Peyer's patch (tissue), 4 donors: ENCODE results near the gene SEMA5A. TPM values are rescaled to one million over a fixed set of nuclear protein-coding genes. Genes with fewer than 3 reads are reported as not detected.

Source experiments
- DNase-seq, 3 donors: peaks; one replicate each; pipeline ENCODE4 v3.0.0-alpha.2; 2017 to 2019
- H3K27ac ChIP-seq, 4 donors: fragments of 200-600 bp; sonication (generic); one replicate each; pipeline ENCODE4 v1.5.1; 2016 to 2019
- H3K27me3 ChIP-seq, 2 donors: fragments of 200-600 bp; sonication (generic); one replicate each; pipeline ENCODE4 v1.5.1; 2019
- H3K36me3 ChIP-seq, 3 donors: fragments of 200-600 bp; sonication (generic); one replicate each; pipeline ENCODE4 v1.5.1; 2016 to 2019
- H3K4me1 ChIP-seq, 4 donors: fragments of 200-600 bp; sonication (generic); one replicate each; pipeline ENCODE4 v1.5.1; 2016 to 2019
- H3K4me3 ChIP-seq, 4 donors: fragments of 200-600 bp; sonication (generic); 1 replicate in 3 of 4; 2 replicates in 1 of 4; pipeline ENCODE4 v1.5.1; 2016 to 2019; ENCODE audit warnings: mild to moderate bottlenecking in 1 of 4
- H3K9me3 ChIP-seq, 4 donors: fragments of 200-600 bp; sonication (generic); one replicate each; pipeline ENCODE4 v1.5.1; 2016 to 2019; ENCODE audit warnings: mild to moderate bottlenecking in 1 of 4
- POLR2A ChIP-seq, 2 donors: fragments of 450-650 bp; IDR thresholded peaks; one replicate each; pipeline ENCODE4 v1.5.1; 2017; ENCODE audit warnings: antibody characterized with exemption in 2 of 2, mild to moderate bottlenecking in 2 of 2, moderate library complexity in 2 of 2
- total RNA-seq, 4 donors: library from RNA; depleted of rRNA; stranded (reverse); fragments of >200 nt; gene quantifications; one replicate each; pipeline ENCODE4 v1.1.0, GENCODE V29; 2016
- TF ChIP-seq, protein P1 (sequence below), 6 experiments: fragments of 450-650 bp in 4 of 6; fragments of 200-600 bp in 2 of 6; sonication (generic) in 1 of 6; IDR thresholded peaks; one replicate each; pipeline ENCODE4 v1.5.1; 2017 to 2019; ENCODE audit warnings: antibody characterized with exemption in 6 of 6, mild to moderate bottlenecking in 3 of 6, moderate library complexity in 1 of 6

Gene SEMA5A
- total RNA-seq, 4 donors from 2014 or later = 11.6 to 22.5 (median 18.2) TPM

DNA sequence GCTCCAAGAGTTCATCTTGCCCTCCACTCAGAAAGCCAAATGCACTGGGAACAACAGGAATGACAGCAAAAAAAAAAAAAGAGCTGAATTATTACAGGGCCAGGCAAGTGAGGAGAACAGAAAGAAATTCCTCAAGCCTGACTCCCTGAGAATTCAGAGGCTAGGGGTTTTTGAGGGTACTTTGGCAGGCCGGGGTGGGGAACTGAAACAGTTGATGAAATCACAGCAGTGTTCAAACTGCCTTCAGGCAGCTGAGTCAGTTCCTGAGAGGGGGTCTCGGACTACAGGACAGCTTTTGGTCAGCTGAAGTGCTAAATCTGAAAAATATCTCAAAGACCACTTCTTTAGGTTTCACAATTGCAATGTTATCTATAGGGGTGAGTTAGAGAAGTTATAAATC is 419.4 kb downstream of the SEMA5A start:
- no peaks in the 10 kb centered on the region for H3K9me3 ChIP-seq
- H3K27me3 ChIP-seq = no peaks in the 10 kb centered on the region
- TF ChIP-seq POLR2A (IDR thresholded peaks at IDR 0.05) = no peak
- TF ChIP-seq, protein P1, sequence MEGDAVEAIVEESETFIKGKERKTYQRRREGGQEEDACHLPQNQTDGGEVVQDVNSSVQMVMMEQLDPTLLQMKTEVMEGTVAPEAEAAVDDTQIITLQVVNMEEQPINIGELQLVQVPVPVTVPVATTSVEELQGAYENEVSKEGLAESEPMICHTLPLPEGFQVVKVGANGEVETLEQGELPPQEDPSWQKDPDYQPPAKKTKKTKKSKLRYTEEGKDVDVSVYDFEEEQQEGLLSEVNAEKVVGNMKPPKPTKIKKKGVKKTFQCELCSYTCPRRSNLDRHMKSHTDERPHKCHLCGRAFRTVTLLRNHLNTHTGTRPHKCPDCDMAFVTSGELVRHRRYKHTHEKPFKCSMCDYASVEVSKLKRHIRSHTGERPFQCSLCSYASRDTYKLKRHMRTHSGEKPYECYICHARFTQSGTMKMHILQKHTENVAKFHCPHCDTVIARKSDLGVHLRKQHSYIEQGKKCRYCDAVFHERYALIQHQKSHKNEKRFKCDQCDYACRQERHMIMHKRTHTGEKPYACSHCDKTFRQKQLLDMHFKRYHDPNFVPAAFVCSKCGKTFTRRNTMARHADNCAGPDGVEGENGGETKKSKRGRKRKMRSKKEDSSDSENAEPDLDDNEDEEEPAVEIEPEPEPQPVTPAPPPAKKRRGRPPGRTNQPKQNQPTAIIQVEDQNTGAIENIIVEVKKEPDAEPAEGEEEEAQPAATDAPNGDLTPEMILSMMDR (IDR thresholded peaks at IDR 0.05) = no peak
- no peak overlapping the region for H3K4me3 ChIP-seq
- no peaks in the 10 kb centered on the region for H3K4me1 ChIP-seq
- DNase-seq = no peak
- no peak overlapping the region for H3K27ac ChIP-seq
- no peaks in the 10 kb centered on the region for H3K36me3 ChIP-seq

DNA sequence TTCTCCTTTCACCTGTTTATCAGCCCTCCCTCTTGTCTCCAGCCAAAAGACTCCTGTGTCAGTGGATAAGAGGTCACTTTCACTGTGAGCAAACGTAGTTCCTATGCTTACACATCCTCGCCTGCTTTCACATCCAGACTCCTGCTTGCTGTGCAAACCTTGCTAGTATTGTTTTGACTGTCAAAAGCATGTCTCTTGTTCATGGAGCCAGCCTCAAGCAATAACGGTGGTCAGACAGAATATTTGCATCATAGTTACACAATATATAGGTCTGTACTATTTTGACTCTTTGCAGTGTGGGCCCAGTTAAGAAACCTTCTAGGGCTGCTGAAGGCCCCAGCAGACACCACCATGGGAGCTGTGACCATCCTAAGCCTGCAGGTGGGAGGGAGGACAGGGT is 420.0 kb downstream of the SEMA5A start:
- Histone ChIP-seq H3K4me1 (no peaks in the 10 kb centered on the region), H3K4me3 (no peak overlapping the region), H3K27me3 (no peaks in the 10 kb centered on the region), H3K36me3 (no peaks in the 10 kb centered on the region), H3K27ac (no peak overlapping the region), H3K9me3 (no peaks in the 10 kb centered on the region)
- TF ChIP-seq, protein P1 (IDR thresholded peaks at IDR 0.05) = no peak
- no peak for TF ChIP-seq POLR2A (IDR thresholded peaks at IDR 0.05)
- DNase-seq = no peak

DNA sequence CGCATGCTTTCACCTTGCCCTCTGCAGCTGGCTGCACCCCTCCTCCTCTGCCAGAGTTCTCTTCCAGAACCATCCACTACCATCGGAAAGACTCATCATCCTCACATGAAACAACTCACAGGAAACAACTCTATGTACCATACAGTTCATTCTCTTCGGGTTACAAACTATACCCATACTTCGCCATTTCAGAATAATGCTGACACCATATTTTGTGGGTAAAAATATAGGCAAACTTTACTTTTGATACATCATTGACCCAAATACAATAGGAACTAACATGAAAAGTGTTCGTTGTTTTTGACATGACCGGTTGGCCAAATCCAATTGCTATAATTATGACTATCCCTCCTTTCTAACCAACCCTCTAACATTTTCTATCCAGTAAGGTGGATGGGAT is 421.0 kb downstream of the SEMA5A start:
- Histone ChIP-seq H3K4me1 (no peaks in the 10 kb centered on the region), H3K27me3 (no peaks in the 10 kb centered on the region), H3K27ac (no peak overlapping the region), H3K4me3 (no peak overlapping the region), H3K36me3 (no peaks in the 10 kb centered on the region), H3K9me3 (no peaks in the 10 kb centered on the region)
- DNase-seq = no peak
- TF ChIP-seq, protein P1 (IDR thresholded peaks at IDR 0.05) = no peak
- no peak for TF ChIP-seq POLR2A (IDR thresholded peaks at IDR 0.05)

DNA sequence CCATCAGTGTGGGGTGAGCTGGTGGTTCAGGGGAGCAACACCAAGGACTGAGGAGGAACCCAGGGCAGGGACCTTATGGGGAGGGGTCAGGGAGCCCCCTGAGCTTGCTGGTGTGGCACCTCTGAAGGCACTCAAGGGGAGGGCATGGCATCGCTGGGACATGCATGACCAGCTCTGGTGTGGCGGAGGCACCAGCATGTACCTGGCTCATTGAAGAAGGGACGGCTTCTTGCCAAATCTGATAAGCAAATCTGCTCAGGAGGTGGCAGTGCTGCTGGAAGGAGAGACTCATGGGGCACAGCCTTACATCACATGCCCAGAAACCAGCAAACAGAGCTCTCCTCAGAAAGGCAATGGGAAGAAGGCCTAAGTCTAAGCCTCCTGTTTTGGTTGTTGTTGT is 421.8 kb downstream of the SEMA5A start:
- Histone ChIP-seq H3K27me3 (no peaks in the 10 kb centered on the region), H3K4me1 (no peaks in the 10 kb centered on the region), H3K4me3 (no peak overlapping the region), H3K9me3 (no peaks in the 10 kb centered on the region), H3K36me3 (no peaks in the 10 kb centered on the region), H3K27ac (no peak overlapping the region)
- no peak for TF ChIP-seq POLR2A (IDR thresholded peaks at IDR 0.05)
- TF ChIP-seq, protein P1 (IDR thresholded peaks at IDR 0.05) = no peak
- no peak for DNase-seq

DNA sequence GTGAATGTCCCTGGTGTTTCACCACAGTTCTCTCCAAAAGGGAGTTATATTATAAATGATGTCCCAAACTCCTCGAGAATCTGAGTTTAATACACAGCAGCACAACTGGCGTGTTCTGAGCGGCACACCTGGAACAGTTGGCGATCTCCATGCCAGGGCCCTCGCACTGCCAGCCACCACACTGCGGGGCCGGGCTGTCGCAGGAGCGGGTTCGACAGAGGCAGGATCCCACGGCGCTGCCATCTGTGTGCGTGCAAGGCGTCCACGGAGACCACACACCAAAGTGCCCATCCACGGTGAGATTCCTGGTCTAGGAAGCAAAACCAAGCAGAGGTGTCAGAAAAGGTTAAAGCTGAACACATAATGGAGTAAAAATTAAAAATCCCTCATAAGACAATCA is 423.3 kb downstream of the SEMA5A start:
- H3K36me3 ChIP-seq = no peaks in the 10 kb centered on the region
- H3K27ac ChIP-seq = no peak overlapping the region
- no peaks in the 10 kb centered on the region for H3K9me3 ChIP-seq
- H3K4me1 ChIP-seq = no peaks in the 10 kb centered on the region
- H3K4me3 ChIP-seq = no peak overlapping the region
- H3K27me3 ChIP-seq = no peaks in the 10 kb centered on the region
- DNase-seq = no peak
- TF ChIP-seq POLR2A (IDR thresholded peaks at IDR 0.05) = no peak
- TF ChIP-seq, protein P1 (IDR thresholded peaks at IDR 0.05) = no peak

DNA sequence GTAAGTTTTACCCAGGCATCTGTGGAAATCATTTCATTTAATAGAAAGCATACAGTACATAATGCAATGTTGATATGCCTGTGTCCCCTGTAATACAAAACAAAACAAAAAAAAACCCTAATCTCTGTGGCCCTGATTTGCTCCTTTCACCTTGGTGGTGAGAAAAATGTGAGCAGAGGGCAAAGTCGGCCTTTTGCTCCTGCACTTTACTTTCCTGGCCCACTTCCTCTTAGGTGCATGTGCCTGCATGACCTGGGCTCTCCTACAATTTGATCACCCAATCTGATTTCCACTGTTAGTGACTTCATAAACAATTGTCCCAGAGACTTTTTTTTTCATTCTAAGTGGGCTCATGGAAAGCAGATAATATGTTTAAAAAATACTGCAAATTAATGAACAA is 424.3 kb downstream of the SEMA5A start:
- no peaks in the 10 kb centered on the region for H3K9me3 ChIP-seq
- no peaks in the 10 kb centered on the region for H3K27me3 ChIP-seq
- no peak for DNase-seq
- no peaks in the 10 kb centered on the region for H3K36me3 ChIP-seq
- H3K27ac ChIP-seq = no peak overlapping the region
- TF ChIP-seq, protein P1 (IDR thresholded peaks at IDR 0.05) = no peak
- no peak for TF ChIP-seq POLR2A (IDR thresholded peaks at IDR 0.05)
- no peak overlapping the region for H3K4me3 ChIP-seq
- H3K4me1 ChIP-seq = no peaks in the 10 kb centered on the region
